GM15510 (cell line): ENCODE results near the gene CLEC16A.

ENCODE experiments used
- POLR2A ChIP-seq: IDR thresholded peaks from 3 replicates; pipeline ENCODE4 v1.6.1; 2011; ENCODE audit warnings: borderline replicate concordance; ENCODE audit not compliant: insufficient read length; ENCODE audit errors: extremely low read depth

CLEC16A gene

DNA sequence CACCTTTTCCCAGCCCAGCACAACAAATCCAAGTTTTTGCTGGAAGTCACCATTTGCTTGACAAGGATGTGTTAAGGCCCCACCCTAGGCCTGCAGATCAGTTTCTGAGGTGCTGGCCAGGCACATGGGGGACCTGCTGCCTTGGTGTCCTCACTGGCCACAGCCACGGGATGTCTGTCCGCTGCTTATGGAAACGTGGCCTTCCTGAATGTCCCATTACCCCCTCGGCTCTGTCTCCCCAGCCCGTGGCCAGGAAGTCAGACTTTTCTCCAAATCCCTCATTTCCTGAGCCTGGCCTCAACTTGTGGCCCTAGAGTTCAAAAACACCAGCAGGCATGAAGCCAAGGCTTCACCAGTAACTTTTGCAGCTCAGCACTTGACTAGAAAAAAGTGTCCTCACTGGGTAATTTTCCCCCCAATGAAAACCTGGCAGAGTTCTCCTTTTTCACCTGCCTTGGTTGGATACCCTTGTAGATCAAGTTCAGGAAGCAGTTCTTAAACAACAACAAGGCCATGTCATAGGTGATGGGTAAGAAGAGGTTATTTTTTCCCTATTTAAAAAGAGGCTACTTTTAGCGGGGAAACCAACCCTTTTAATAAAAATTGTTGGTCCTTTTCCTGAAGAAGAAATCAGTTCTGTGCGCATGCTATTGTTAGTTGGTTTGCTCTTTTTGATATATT lies 230.9 kb downstream of the CLEC16A start:
- TF ChIP-seq POLR2A = no peak

DNA sequence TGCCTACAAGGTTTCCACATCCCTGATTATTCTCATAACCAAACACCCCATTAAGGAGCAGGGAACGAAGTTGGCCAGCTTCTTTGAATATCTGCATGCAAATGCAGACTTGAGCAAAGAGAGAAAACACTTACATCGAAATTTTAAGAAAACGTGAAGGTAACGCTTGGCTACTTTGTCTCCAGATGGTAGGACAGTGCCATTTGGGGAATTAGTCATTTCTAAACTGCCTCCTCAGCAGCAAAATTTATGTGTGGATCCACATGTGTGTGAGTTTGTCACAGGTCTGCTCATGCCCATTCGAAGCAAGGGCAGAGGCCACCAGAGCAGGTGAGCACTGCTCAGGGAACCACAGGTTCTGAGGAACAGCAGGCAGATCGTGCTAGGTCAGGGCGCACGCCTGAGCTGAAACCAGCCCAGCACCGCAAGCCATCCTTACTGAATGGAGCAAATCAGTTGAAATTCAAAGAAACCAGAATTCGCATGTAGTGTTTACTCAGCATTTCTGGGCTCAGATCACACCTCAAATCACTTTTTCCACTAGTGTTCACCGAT lies 231.5 kb downstream of the CLEC16A start:
- TF ChIP-seq POLR2A = no peak

DNA sequence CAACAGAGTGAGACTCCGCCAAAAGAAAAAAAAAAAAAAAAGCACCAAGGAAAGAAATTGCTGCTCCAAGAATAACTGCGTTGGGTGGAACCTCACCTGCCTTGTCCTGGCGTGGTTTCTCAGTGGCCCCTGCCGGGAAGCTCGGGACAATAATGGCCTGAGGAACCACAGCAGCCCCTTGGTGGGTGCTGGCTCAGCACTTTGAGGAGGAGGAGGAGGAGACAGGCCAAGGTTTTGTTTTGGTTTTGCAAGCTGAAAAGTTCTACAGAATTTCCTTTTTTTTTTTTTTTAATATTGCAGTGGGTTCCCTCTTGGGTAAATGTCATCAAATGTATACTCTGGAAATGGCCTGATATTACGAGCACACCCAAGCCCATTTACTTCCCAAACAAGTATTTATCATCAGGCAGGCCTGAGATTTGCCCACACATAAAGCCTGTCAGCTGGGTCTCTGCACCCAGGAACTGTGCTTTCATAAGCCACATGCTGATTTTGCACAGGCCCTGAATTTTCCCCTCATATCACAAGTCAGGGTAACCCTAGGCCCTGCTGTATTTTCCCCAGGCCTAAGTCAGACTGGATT lies 233.3 kb downstream of the CLEC16A start:
- no peak for TF ChIP-seq POLR2A

DNA sequence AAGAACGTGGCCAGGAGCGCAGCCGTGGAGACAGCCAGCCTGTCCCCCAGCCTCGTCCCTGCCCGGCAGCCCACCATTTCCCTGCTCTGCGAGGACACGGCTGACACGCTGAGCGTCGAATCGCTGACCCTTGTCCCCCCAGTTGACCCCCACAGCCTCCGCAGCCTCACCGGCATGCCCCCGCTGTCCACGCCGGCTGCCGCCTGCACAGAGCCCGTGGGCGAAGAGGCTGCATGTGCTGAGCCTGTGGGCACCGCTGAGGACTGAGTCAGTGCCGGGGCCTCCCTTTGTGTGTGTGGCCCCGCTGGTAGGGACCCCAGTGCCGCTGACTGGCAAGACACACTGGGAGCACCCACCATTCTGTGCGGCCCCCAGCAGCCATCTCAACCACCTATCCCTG lies 234.1 kb downstream of the CLEC16A start:
- TF ChIP-seq POLR2A = no peak

DNA sequence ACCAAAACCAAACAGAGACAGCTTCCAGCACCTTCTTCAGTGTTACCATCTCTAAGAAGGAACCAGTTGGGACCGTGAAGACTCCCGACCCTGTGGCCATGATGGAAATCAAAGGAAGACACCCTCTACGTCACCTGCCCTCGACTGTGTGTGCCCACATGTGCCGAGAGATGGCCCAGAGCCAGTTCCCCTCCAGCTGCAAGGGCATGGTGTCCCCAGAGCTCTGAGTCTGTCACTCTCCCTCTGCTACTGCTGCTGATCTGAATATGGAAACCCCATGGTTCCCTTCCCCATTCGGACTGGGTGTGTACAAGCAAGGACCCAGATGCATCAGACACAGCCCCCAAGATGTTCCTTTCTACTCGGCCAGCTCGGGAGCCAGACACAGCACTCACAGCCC lies 235.2 kb downstream of the CLEC16A start:
- TF ChIP-seq POLR2A = no peak

DNA sequence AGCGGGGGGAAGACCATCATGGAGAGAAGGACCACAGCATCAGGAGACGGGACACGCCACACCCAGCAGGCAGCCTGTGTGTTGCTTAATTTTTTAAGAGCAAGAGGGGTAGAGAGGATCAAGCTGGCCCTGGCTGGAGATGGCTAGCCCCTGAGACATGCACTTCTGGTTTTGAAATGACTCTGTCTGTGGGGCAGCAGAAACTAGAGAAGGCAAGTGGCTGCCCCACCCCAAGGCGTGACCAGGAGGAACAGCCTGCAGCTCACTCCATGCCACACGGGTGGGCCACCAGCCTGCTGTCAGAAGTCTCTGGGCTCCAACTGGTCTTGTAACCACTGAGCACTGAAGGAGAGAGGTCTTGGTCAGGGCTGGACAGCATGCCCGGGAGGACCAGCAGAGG lies 236.1 kb downstream of the CLEC16A start:
- no peak for TF ChIP-seq POLR2A

DNA sequence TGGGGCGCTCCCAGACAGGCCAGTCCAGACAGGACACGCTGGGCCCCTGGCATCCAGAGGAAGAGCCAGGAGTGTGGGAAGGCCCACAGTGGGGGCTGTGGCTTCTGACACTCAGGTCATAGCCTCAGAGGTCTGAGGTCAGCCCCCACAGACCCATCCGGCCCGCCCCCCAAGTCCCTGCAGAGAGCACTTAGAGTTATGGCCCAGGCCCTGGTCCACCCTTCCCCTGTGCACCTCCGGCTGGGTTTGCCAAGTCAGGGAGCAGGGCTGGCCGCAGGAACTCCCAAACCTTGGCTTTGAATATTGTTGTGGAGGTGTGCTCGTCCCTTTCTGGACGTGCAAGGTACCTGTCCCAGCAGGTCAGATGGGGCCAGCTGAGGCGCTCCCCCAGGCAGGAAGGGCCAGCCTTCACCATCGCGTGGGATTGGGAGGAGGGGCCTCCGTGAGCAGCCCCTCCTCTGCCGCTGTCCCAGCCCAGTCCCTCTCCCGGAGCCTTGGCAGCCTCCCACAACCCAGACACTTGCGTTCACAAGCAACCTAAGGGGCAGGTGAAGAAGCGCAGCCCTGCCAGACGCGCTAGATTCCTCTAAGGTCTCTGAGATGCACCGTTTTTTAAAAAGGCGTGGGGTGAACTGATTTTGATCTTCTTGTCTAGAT lies 237.0 kb downstream of the CLEC16A start:
- no peak for TF ChIP-seq POLR2A

DNA sequence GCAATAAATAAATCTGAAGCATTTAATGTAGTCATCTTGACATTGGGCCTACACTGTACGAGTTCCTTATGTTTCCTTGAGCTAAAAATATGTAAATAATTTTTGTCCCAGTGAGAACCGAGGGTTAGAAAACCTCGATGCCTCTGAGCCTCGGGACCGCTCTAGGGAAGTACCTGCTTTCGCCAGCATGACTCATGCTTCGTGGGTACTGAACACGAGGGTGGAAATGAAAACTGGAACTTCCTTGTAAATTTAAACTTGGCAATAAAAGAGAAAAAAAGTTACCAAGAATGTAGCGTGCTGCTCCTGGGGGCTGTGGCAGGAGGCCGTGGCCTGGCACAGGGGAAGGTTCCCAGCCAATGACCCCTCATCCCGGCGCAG lies 237.5 kb downstream of the CLEC16A start:
- TF ChIP-seq POLR2A = no peak

DNA sequence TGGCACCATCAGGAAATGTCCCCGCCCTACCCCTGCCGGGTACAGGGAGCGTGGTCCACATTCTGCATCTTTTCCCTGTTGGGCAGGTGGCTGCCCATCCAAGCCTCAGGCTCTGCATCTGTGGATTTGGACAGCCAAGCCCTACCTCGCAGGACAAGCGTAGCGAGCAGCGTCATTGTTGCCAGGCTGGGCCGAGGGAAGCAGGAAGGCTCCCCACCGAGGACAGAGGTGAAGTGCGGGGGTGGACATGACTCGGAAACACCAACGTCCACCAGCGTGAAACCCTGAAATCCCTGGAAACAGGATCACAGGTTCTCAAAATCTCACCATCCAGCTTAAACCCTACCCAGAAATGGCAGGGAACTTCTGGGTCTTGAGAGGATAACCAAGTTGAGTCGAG lies 238.0 kb downstream of the CLEC16A start:
- no peak for TF ChIP-seq POLR2A

DNA sequence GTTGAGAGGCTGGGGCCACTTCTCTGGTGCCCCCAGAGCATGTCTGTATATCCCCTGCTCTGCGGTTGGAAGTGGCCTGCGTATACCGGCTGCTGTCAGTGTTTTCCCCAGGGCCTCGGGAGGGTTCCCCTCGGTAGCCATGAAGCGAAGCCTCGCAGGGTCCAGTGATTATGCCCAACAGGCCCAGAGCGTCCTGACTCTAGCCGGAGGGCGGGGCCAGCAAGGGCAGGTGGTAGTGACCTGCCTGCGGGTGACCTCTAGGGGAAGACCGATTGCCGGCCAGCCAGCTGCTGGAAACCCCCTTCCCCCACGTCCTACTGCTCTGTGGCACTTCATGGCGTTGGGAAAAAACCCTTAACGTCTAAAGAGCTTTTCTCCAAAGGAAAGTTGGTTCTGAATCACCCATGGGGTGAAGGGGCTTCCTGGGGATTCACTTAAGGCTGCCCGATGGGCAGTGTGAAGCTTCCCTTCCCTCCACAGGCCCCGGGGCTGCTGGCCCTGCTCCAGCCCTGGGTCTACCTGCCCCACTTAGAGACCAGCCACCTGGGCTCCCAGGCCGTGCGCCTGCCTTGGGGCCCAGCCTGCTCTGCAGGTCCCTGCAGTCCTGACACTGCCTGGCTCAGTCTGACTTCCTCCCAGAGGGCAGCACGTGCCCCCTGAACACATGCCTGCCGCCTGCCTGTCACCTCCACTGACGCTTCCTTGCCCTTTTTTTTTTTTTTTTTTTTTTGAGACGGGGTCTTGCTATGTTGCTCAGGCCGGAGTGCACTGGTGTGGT lies 238.9 kb downstream of the CLEC16A start:
- TF ChIP-seq POLR2A = no peak

DNA sequence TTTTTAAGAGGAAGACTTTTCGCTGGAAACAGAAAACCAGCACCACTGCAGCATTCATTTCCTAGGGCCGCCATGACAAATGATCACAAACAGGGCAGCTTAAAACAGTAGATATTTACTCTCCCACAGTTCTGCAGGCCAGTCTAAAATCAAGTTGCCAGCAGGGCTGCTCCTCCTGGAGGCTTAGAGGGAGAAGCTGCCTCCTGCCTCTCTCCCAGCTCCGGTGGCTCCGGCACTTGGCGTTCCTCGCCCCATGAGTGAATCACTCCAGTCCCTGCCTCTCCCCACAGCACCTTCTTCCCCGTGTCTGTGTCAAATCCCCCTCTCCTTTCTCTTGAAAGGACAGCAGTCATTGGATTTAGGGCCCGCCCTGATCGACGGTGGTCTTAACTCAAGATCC lies 239.6 kb downstream of the CLEC16A start:
- TF ChIP-seq POLR2A = no peak

DNA sequence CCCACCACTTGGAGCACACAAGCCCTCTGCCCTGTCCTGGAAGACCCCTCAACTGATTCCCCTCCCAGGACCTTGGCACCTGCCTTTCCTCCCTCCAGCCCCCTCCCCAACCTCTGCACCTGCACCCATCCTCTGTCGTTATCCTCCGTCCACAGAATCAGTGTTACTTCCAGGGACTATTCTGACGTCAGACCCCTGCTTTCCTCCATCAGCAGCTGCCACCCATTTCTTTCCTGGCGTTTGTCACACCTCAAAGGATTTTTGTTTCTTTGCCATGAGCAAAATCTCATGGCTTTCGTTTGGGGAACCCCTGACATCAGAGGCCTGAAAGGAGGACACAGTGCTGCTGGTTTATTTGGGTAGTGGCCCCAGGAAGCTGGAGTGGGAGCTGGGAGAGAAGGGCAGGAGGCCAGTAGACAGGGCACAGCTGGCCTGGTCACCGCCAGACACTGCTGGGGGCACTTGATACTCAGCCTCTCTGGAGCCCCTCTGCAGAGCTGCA lies 243.2 kb downstream of the CLEC16A start:
- no peak for TF ChIP-seq POLR2A

DNA sequence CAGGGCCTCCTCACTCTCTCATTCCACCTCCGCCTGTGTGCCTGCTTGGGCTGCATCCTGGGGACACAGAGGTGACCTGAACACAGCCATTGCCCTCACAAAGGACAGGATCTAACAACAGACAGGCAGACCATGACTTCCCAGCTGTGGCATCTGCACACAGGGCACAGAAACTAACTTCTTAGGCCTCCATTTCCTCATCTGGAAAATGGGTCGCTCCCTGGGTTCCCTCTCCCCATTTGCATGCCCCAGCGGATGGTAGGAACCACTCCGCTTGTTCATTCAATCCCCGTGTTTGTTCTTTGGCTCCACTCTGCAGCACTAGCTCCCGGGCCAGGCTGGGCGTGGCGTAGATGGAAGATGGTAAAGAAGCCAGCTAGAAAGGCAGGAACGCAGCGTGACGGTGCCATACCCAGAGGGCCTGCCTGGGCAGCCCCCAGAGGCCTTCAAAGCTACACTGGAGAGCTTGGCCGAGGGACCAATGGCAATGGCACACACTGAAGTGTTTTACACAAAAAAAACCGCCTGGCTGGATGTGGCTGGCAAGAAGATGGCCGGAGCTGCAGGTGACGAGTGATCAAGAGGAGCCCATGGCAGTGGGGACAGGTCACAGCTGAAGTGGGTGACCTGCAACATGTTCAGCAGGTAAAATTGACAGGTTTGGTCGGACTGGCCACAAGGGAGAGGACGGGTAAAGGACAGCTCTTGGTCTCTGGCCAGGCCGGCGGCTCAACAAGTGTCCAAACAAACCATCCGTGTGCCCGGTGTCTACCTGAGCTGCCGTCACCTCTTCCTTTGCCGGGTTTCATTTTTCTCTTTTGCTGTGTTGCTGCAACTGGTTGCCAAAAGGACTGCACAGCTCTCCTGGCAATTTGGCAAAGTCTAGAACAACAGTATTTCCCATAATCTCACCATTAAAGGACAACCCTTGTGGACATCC lies 244.7 kb downstream of the CLEC16A start:
- TF ChIP-seq POLR2A = no peak
